Suprapubic skin (tissue), 4 donors: ENCODE data around the gene SLX9. TPM values are rescaled to one million over a fixed set of nuclear protein-coding genes. Genes with fewer than 3 reads are reported as not detected.
"Not testable (repeated sequence)": the region's sequence is repeated elsewhere in the genome, so short reads cannot be mapped to it uniquely, and the experiment has no call there.

Experiments used
- DNase-seq, 2 donors: peaks; one replicate each; pipeline ENCODE4 v3.0.0-alpha.2; 2019; ENCODE audit warnings: low spot score in 2 of 2
- H3K27ac ChIP-seq: fragments of 200-600 bp; sonication (generic); one replicate; pipeline ENCODE4 v1.5.1; 2019
- H3K27me3 ChIP-seq: fragments of 200-600 bp; sonication (generic); one replicate; pipeline ENCODE4 v1.5.1; 2019
- H3K36me3 ChIP-seq: fragments of 200-600 bp; sonication (generic); one replicate; pipeline ENCODE4 v1.5.1; 2019
- H3K4me1 ChIP-seq: fragments of 200-600 bp; sonication (generic); one replicate; pipeline ENCODE4 v1.5.1; 2019
- H3K4me3 ChIP-seq: fragments of 200-600 bp; sonication (generic); one replicate; pipeline ENCODE4 v1.5.1; 2019; ENCODE audit warnings: mild to moderate bottlenecking
- H3K9me3 ChIP-seq: fragments of 200-600 bp; sonication (generic); one replicate; pipeline ENCODE4 v1.5.1; 2019
- CTCF ChIP-seq, 2 donors: fragments of 200-600 bp in 1 of 2; fragments of 450-650 bp in 1 of 2; sonication (generic) in 1 of 2; IDR thresholded peaks; one replicate each; pipeline ENCODE4 v1.5.1; 2016 to 2019; ENCODE audit warnings: antibody characterized with exemption in 2 of 2, mild to moderate bottlenecking in 1 of 2, moderate library complexity in 1 of 2
- EP300 ChIP-seq: sonication (generic); formaldehyde crosslinking; IDR thresholded peaks from one replicate; pipeline ENCODE4 v1.6.1; 2017; ENCODE audit warnings: antibody characterized with exemption
- POLR2A ChIP-seq, 2 donors: fragments of 450-650 bp; IDR thresholded peaks; one replicate each; pipeline ENCODE4 v1.6.1; 2017; ENCODE audit warnings: antibody characterized with exemption in 2 of 2, mild to moderate bottlenecking in 2 of 2, moderate library complexity in 2 of 2
- POLR2AphosphoS5 ChIP-seq, 3 donors: sonication (generic); formaldehyde crosslinking; IDR thresholded peaks; one replicate each; pipeline ENCODE4 v1.6.1; 2017; ENCODE audit warnings: antibody characterized with exemption in 3 of 3
- WGBS: methylation state at CpG from one replicate; pipeline ENCODE4 v1.1.5; 2018; 5-methylcytosine and 5-hydroxymethylcytosine counted together
- total RNA-seq, 4 donors: library from RNA; depleted of rRNA; stranded (reverse); fragments of >200 nt; gene quantifications; one replicate each; pipeline ENCODE4 v1.1.0, GENCODE V29; 2016

The SLX9 gene
- total RNA-seq, 4 donors from 2014 or later = 13.4 to 16.9 (median 14.4) TPM

GRCh38 chr21:44927587-44928461 is 12.0 kb upstream of the SLX9 start:
- Histone ChIP-seq H3K27me3 (peaks cover 43% of the 10 kb centered on the region), H3K4me1 (peaks cover 66% of the 10 kb centered on the region), H3K9me3 (no peaks in the 10 kb centered on the region), H3K27ac (peak overlapping the region; percentile 53), H3K36me3 (no peaks in the 10 kb centered on the region), H3K4me3 (peak overlapping the region; percentile 22)
- TF ChIP-seq POLR2AphosphoS5 (IDR thresholded peaks at IDR 0.05) = no peak
- TF ChIP-seq CTCF (IDR thresholded peaks at IDR 0.05) = no peak
- TF ChIP-seq POLR2A (IDR thresholded peaks at IDR 0.05) = no peak
- TF ChIP-seq EP300 = no peak
- no peak for DNase-seq
- 13% methylated on average over 17 of the region's 19 CpGs for WGBS

- H3K9me3 ChIP-seq, H3K36me3 ChIP-seq, DNase-seq: not testable (repeated sequence)
- Histone ChIP-seq H3K27ac (peak overlapping the region; percentile 53), H3K4me3 (peak overlapping the region; percentile 22), H3K27me3 (peaks cover 52% of the 10 kb centered on the region), H3K4me1 (peaks cover 71% of the 10 kb centered on the region)
- WGBS = 61% methylated on average over 16 of the region's 16 CpGs
Measured at GRCh38 chr21:44928500-44929241, 11.2 kb upstream of the SLX9 start.

- peaks cover 71% of the 10 kb centered on the region for H3K4me1 ChIP-seq
- no peak for TF ChIP-seq POLR2A (IDR thresholded peaks at IDR 0.05)
- TF ChIP-seq POLR2AphosphoS5 (IDR thresholded peaks at IDR 0.05) = no peak
- no peak for TF ChIP-seq CTCF (IDR thresholded peaks at IDR 0.05)
- no peak for TF ChIP-seq EP300
Measured at GRCh38 chr21:44929242-44929798, 10.5 kb upstream of the SLX9 start.

GRCh38 chr21:44929799-44930542 is 9.9 kb upstream of the SLX9 start:
- Histone ChIP-seq H3K27ac (no peak overlapping the region), H3K36me3 (no peaks in the 10 kb centered on the region), H3K27me3 (peaks cover 58% of the 10 kb centered on the region), H3K4me1 (peaks cover 65% of the 10 kb centered on the region), H3K9me3 (no peaks in the 10 kb centered on the region), H3K4me3 (no peak overlapping the region)
- TF ChIP-seq EP300 (no peak), POLR2AphosphoS5 (IDR thresholded peaks at IDR 0.05) (no peak), POLR2A (IDR thresholded peaks at IDR 0.05) (no peak), CTCF (IDR thresholded peaks at IDR 0.05) (no peak)
- DNase-seq = no peak
- 71% methylated on average over 8 of the region's 9 CpGs for WGBS

More at GRCh38 chr21:44929242-44929798, 10.5 kb upstream of the SLX9 start:
- Histone ChIP-seq H3K36me3 (no peaks in the 10 kb centered on the region), H3K4me3 (no peak overlapping the region), H3K27ac (peak overlapping the region; percentile 52), H3K27me3 (peaks cover 56% of the 10 kb centered on the region), H3K9me3 (no peaks in the 10 kb centered on the region)
- no peak for DNase-seq
- 93% methylated on average over 6 of the region's 6 CpGs for WGBS

GRCh38 chr21:44930543-44930981 is 9.3 kb upstream of the SLX9 start:
- TF ChIP-seq POLR2AphosphoS5 (IDR thresholded peaks at IDR 0.05) (no peak), CTCF (IDR thresholded peaks at IDR 0.05) (no peak), POLR2A (IDR thresholded peaks at IDR 0.05) (no peak), EP300 (no peak)
- no peak overlapping the region for H3K27ac ChIP-seq
- H3K9me3 ChIP-seq = no peaks in the 10 kb centered on the region
- no peaks in the 10 kb centered on the region for H3K36me3 ChIP-seq
- DNase-seq = no peak
- H3K4me1 ChIP-seq = peaks cover 60% of the 10 kb centered on the region
- no peak overlapping the region for H3K4me3 ChIP-seq
- H3K27me3 ChIP-seq = peaks cover 61% of the 10 kb centered on the region
- 29% methylated on average over 12 of the region's 12 CpGs for WGBS
